HG03039 (cell line): ENCODE results near the gene ADAM8.
"Not testable (repeated sequence)": the region's sequence is repeated elsewhere in the genome, so short reads cannot be mapped to it uniquely, and the experiment has no call there.

ENCODE experiments used
- ATAC-seq: cut with Tn5 transposase; IDR thresholded peaks from one replicate; pipeline ENCODE4 v1.9.1; 2021; ENCODE audit warnings: mild to moderate bottlenecking, moderate library complexity; ENCODE audit not compliant: unreplicated experiment

ADAM8 gene

DNA sequence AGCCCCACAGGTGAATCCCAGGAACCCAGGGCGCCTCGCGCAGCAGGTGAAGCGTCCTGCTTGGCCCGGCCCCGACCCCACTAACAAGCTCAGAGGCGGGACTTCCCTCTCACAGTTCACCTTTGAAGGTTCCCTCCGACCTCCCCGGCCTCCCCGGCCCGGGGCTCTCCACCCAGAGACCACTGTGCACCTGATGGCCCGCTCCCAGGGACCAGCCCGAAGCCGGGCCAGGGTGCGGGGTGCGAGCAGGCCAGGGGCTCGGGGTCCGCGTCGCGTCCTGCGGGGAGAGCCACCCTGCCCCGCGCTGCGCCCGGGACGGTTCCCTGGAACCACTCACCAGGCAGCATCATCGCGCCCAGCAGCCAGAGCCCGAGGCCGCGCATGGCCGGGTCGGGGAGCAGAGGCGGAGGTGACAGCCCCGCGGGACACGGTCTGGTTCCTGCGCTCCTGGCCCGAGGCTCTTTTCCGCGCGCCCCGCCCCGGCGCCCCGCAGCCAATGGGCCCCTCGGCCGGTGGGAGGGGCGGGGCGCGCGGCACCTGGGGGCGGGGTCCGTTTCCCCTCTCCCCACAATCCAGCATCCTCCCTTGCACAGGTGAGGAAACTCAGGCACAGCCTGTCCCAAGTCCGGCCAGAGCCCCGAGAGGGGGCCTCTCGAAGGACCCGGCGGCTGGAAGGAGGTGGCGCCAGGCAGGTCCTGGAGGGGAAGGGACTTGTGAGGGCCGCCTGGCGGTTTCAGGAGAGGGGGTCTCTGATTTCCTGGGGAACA, at the start of gene ADAM8:
Gene ADAM8 (minus strand): TSS at position 434 of the 767 bp plus-strand sequence. CDS start 51 bp downstream, at position 383.
- ATAC-seq = peak; percentile 41

GRCh38 chr10:133326223-133326551, 49.5 kb upstream of the ADAM8 start:
- no peak for ATAC-seq

- ATAC-seq = no peak
Measured at GRCh38 chr10:133325440-133326222, 49.0 kb upstream of the ADAM8 start.

GRCh38 chr10:133324857-133325260, 48.2 kb upstream of the ADAM8 start:
- ATAC-seq = no peak

GRCh38 chr10:133324198-133324792, 47.6 kb upstream of the ADAM8 start:
- ATAC-seq = no peak

DNA sequence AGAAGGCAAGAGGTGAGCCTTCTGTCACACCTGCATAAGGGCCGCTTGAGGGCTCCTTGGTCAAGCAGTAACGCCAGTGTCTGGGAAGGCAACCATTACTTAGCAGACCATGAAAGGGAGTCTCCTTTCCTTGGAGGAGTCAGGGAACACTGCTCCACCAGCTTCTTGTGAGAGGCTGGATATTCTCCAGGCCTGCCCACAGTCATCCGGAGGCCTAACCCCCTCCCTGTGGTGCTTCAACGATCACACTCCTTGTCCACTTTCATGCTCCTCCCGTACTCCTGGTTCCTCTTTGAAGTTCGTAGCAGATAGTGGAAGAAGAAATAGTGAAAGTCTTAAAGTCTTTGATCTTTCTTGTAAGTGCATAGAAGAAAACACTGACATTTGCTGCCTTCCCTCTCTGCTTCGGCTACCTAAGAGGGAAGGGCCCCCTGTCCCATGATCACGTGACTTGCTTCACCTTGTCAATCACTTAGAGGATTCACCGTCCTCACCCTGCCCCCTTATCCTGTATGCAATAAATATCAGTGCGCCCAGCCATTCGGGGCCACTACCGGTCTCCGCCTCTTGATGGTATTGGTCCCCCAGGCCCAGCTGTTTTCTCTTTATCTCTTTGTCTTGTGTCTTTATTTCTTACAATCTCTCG, 45.5 kb upstream of the ADAM8 start:
- not testable (repeated sequence) for ATAC-seq

GRCh38 chr10:133320852-133321422, 44.3 kb upstream of the ADAM8 start:
- not testable (repeated sequence) for ATAC-seq

DNA sequence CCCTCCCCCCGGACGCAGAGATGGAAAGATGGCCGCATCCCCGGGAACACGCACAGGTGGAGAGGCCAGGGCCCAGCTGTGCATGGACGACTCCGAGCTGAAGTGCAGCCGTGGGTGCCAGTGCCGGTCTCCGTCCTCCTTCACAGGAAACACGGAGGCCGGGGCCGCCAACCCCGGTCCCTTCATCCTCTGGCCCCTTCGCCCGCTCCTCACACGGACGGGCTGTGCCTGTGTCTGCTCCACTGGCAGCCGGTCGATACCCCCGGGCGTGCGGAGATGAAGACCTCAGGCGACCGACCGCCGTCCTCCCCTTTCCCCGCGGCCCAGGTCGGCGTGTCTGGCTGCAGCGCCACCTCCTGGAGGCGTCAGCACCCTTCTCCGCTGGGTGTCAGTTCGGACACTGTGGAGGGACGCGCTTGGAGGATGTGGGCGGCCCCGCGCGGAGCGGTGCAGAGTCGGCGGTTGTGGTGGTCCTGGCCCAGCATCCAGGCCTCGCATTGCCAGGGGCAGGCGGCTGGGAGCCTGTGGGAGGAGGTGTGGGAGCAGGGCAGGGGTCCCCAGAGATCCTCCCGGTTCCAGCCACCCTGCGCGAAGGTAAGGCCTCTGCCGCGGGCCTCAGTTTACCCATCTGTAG, 41.9 kb upstream of the ADAM8 start:
- ATAC-seq = no peak

GRCh38 chr10:133316732-133317131, 40.1 kb upstream of the ADAM8 start:
- no peak for ATAC-seq

- ATAC-seq = no peak
Measured at GRCh38 chr10:133316266-133316665, 39.6 kb upstream of the ADAM8 start.

DNA sequence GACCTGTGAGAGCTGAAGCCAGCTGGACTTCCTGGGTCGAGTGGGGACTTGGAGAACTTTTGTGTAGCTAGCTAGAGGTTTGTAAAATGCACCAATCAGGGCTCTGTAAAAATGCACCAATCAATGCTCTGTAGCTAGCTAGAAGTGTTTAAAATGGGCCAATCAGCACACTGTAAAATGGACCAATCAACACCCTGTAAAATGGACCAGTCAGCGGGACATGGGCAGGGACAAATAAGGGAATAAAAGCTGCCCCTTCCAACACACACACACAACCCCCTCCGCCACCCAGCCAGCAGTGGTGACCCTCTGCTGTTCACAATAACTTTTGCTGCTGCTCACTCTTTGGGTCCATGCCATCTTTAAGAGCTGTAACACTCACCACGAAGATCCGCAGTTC, 39.2 kb upstream of the ADAM8 start:
- ATAC-seq = no peak

- no peak for ATAC-seq
Measured at GRCh38 chr10:133314911-133315310, 38.2 kb upstream of the ADAM8 start.

GRCh38 chr10:133313192-133313591, 36.5 kb upstream of the ADAM8 start:
- ATAC-seq = no peak

DNA sequence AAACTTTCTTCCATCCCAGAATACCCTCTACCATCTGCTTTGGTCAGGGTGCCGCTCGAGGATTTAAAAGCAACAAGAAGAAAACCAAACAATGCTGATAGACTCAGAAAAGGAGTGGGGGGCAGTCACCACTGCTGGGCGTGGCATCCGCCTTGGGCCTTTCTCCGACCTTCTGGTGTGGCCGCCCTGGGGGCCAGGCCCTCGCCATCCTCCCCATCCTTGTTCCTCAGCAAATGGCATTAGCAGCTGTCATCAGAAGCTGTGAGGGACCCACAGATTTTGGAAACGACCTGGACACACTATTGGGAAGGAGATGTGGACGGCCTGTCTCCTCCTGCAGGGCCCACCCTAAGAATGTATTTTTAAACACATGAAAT, 36.1 kb upstream of the ADAM8 start:
- no peak for ATAC-seq

- no peak for ATAC-seq
Measured at GRCh38 chr10:133312016-133312768, 35.5 kb upstream of the ADAM8 start.

GRCh38 chr10:133311570-133311969, 34.9 kb upstream of the ADAM8 start:
- no peak for ATAC-seq

GRCh38 chr10:133310789-133311188, 34.1 kb upstream of the ADAM8 start:
- ATAC-seq = no peak

DNA sequence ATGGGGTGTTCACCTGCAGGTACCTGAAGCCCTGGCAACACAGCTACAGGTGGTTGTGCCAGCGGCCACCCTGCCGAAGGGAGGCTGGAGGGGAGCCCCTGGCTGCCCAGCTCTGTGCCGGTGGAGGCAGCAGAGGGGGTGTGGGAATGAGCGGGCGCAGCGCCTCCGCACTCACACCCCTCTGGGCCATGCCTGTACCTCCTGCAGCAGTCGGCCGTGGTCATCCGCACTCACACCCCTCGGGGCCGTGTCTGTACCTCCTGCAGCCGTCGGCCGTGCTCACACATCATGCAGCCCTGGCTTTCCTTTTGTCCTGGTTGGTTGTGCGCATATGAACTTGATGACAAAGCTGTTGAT, 33.7 kb upstream of the ADAM8 start:
- ATAC-seq = no peak

DNA sequence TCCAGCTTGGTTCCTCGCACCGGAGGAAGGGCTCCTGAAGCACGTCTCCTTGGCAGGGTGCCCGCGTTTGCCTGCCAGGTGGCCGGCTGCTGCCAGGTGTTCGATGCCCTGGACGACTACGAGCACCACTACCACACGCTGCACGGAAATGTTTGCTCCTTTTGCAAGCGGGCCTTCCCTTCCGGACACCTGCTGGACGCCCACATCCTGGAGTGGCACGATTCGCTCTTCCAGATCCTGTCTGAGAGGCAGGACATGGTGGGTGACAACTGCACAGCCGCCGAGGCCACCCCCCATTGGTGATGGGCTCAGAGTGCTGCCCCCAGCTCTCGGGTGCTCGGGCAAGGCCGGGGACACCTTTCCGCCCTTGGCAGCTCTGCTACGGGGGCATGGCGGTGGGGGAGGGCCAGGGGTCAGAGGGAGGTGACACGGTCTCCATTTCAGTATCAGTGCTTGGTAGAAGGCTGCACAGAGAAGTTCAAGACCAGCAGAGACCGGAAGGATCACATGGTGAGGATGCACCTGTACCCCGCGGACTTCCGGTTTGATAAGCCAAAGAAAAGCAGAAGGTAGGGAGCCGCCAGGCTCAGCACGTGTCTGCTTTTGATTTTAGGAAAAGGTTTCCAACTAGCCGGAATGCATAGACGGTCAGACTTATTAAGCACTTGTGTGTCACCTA, 33.2 kb upstream of the ADAM8 start:
- no peak for ATAC-seq
